GM23338 (cell line): ENCODE results near the gene PKD2. TPM values are rescaled to one million over a fixed set of nuclear protein-coding genes. Genes with fewer than 3 reads are reported as not detected.

ENCODE experiments used
- ATAC-seq: fragments of 200-7000 bp; cut with Tn5 transposase; 3 replicates; pipeline ENCODE4 v1.9.1; 2020
- DNase-seq: peaks from one replicate; pipeline ENCODE4 v3.0.0-alpha.2; 2015; ENCODE audit warnings: low spot score
- H2AFZ ChIP-seq: fragments of 200-600 bp; sonication (generic); 2 replicates; pipeline ENCODE4 v1.8.0; 2016; ENCODE audit warnings: antibody characterized with exemption, mild to moderate bottlenecking, moderate library complexity
- H3F3A ChIP-seq: fragments of 200-600 bp; sonication (generic); replicated peaks from 2 replicates; pipeline ENCODE4 v1.8.0; 2017; ENCODE audit warnings: antibody characterized with exemption, mixed run types, low read depth
- H3K27ac ChIP-seq: fragments of 200-600 bp; sonication (generic); 2 replicates; pipeline ENCODE4 v1.6.1; 2016; ENCODE audit warnings: low read depth
- H3K27me3 ChIP-seq: fragments of 200-600 bp; sonication (generic); 2 replicates; pipeline ENCODE4 v1.8.0; 2016; ENCODE audit warnings: mild to moderate bottlenecking, mixed run types, moderate library complexity; ENCODE audit not compliant: insufficient read depth
- H3K36me3 ChIP-seq: fragments of 200-600 bp; sonication (generic); 2 replicates; pipeline ENCODE4 v1.8.0; 2016; ENCODE audit warnings: mild to moderate bottlenecking; ENCODE audit not compliant: insufficient read depth
- H3K4me1 ChIP-seq: fragments of 200-600 bp; sonication (generic); 2 replicates; pipeline ENCODE4 v1.8.0; 2016; ENCODE audit warnings: mild to moderate bottlenecking, moderate library complexity; ENCODE audit not compliant: insufficient read depth
- H3K4me2 ChIP-seq: fragments of 200-600 bp; sonication (generic); 2 replicates; pipeline ENCODE4 v1.7.1; 2017; ENCODE audit warnings: mixed run types
- H3K4me3 ChIP-seq: fragments of 200-600 bp; sonication (generic); 2 replicates; pipeline ENCODE4 v1.6.1; 2016; ENCODE audit warnings: mixed run types
- H3K79me2 ChIP-seq: fragments of 200-600 bp; sonication (generic); replicated peaks from 2 replicates; pipeline ENCODE4 v1.8.0; 2017; ENCODE audit warnings: mild to moderate bottlenecking; ENCODE audit not compliant: insufficient read depth
- H3K9me2 ChIP-seq: fragments of 200-600 bp; sonication (generic); 2 replicates; pipeline ENCODE4 v1.8.0; 2017; ENCODE audit not compliant: insufficient read depth
- H4K20me1 ChIP-seq: fragments of 200-600 bp; sonication (generic); replicated peaks from 2 replicates; pipeline ENCODE4 v1.8.0; 2017; ENCODE audit warnings: mild to moderate bottlenecking; ENCODE audit not compliant: insufficient read depth
- H3K27ac Mint-ChIP-seq: 2 replicates; pipeline ENCODE4 v1.8.0; 2020; ENCODE audit warnings: inconsistent platforms, mild to moderate bottlenecking, moderate library complexity, mixed read lengths
- H3K27me3 Mint-ChIP-seq: 3 replicates; pipeline ENCODE4 v1.8.0; 2022; ENCODE audit warnings: low read depth, mild to moderate bottlenecking, moderate library complexity, mixed read lengths, inconsistent platforms; ENCODE audit not compliant: insufficient read depth, poor library complexity
- H3K36me3 Mint-ChIP-seq: 3 replicates; pipeline ENCODE4 v1.8.0; 2021; ENCODE audit warnings: low read depth, mild to moderate bottlenecking, inconsistent platforms, moderate library complexity, mixed read lengths
- H3K4me1 Mint-ChIP-seq: 3 replicates; pipeline ENCODE4 v1.8.0; 2020; ENCODE audit warnings: mild to moderate bottlenecking, inconsistent platforms, mixed read lengths
- H3K4me3 Mint-ChIP-seq: 3 replicates; pipeline ENCODE4 v1.8.0; 2021; ENCODE audit warnings: moderate library complexity, mild to moderate bottlenecking, inconsistent platforms, mixed read lengths
- H3K9me3 Mint-ChIP-seq: 3 replicates; pipeline ENCODE4 v1.8.0; 2020; ENCODE audit warnings: moderate library complexity, mild to moderate bottlenecking, inconsistent platforms, mixed read lengths
- CREB1 ChIP-seq: fragments of 250-450 bp; sonication (Bioruptor Pico); IDR thresholded peaks from 2 replicates; pipeline ENCODE4 v1.5.0; 2020; ENCODE audit warnings: low read depth, mild to moderate bottlenecking, moderate library complexity
- CTCF ChIP-seq, 2 experiments: fragments of 200-600 bp in 1 of 2; sonication (generic) in 1 of 2; conservative IDR thresholded peaks; 2 replicates each; pipeline versions ENCODE4 v1.5.1 to v1.6.1; 2016 to 2017; ENCODE audit warnings: antibody characterized with exemption in 2 of 2, low read depth in 2 of 2, mild to moderate bottlenecking in 2 of 2, moderate library complexity in 1 of 2
- ETS1 ChIP-seq: IDR thresholded peaks from 2 replicates; pipeline ENCODE4 v1.6.1; 2016; ENCODE audit warnings: antibody characterized with exemption
- EZH2 ChIP-seq: fragments of 200-600 bp; sonication (generic); IDR thresholded peaks from one replicate; pipeline ENCODE4 v1.8.0; 2017; ENCODE audit warnings: antibody characterized with exemption, mild to moderate bottlenecking, low read depth; ENCODE audit not compliant: unreplicated experiment
- JUNB ChIP-seq: IDR thresholded peaks from one replicate; pipeline ENCODE4 v1.6.1; 2016; ENCODE audit warnings: antibody characterized with exemption; ENCODE audit not compliant: unreplicated experiment
- NANOG ChIP-seq: IDR thresholded peaks from 2 replicates; pipeline ENCODE4 v1.6.1; 2016; ENCODE audit warnings: antibody characterized with exemption, borderline replicate concordance
- POLR2AphosphoS5 ChIP-seq: IDR thresholded peaks from 2 replicates; pipeline ENCODE4 v1.6.1; 2016; ENCODE audit warnings: antibody characterized with exemption, low read depth
- STAT1 ChIP-seq: IDR thresholded peaks from one replicate; pipeline ENCODE4 v1.6.1; 2016; ENCODE audit warnings: antibody characterized with exemption; ENCODE audit not compliant: unreplicated experiment
- ZNF331 ChIP-seq: fragments of 250-450 bp; sonication (Bioruptor Pico); IDR thresholded peaks from 2 replicates; pipeline ENCODE4 v1.5.0; 2020; ENCODE audit warnings: low read depth, mild to moderate bottlenecking, moderate library complexity
- polyA plus RNA-seq: library from polyadenylated mRNA; unstranded; fragments of >200 nt; fragmentation: Nextera tagmentation; extraction: Ambion mirVana; gene quantifications from 2 replicates; pipeline ENCODE4 v1.2.1, GENCODE V29; 2016
- total RNA-seq: library from RNA; depleted of rRNA; stranded (reverse); fragments of >200 nt; shearing (Covaris generic); gene quantifications from 2 replicates; pipeline ENCODE4 v1.2.3, GENCODE V29; 2014
- TF ChIP-seq, protein P1 (sequence below): IDR thresholded peaks from one replicate; pipeline ENCODE4 v1.6.1; 2018; ENCODE audit warnings: antibody characterized with exemption; ENCODE audit not compliant: unreplicated experiment

PKD2 gene
- total and polyA plus RNA-seq, 2 experiments from 2014 or later: 17.9 to 45.3 TPM

DNA sequence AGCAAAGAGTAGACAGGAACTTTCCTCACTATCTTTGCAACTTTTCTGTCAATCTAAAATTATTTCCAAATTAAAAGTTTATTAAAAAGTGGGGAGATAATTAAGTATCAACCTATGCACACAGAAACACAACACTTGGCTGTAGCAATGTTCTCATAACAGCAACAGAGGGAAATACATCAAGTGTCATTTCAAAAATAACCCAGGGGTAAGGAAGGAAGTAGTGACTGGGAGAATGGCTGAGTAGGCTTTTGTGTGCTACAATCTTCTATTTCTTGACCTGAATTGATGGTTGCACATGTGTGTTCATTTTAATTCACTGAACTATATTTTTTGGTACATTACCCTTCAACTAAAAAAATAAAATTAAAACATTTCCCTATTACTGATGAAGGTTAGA lies 83.5 kb downstream of the PKD2 start (continued):
- TF ChIP-seq CREB1 (CRISPR knock-in tag) (no peak), ETS1 (no peak), POLR2AphosphoS5 (no peak)
- TF ChIP-seq, protein P1, sequence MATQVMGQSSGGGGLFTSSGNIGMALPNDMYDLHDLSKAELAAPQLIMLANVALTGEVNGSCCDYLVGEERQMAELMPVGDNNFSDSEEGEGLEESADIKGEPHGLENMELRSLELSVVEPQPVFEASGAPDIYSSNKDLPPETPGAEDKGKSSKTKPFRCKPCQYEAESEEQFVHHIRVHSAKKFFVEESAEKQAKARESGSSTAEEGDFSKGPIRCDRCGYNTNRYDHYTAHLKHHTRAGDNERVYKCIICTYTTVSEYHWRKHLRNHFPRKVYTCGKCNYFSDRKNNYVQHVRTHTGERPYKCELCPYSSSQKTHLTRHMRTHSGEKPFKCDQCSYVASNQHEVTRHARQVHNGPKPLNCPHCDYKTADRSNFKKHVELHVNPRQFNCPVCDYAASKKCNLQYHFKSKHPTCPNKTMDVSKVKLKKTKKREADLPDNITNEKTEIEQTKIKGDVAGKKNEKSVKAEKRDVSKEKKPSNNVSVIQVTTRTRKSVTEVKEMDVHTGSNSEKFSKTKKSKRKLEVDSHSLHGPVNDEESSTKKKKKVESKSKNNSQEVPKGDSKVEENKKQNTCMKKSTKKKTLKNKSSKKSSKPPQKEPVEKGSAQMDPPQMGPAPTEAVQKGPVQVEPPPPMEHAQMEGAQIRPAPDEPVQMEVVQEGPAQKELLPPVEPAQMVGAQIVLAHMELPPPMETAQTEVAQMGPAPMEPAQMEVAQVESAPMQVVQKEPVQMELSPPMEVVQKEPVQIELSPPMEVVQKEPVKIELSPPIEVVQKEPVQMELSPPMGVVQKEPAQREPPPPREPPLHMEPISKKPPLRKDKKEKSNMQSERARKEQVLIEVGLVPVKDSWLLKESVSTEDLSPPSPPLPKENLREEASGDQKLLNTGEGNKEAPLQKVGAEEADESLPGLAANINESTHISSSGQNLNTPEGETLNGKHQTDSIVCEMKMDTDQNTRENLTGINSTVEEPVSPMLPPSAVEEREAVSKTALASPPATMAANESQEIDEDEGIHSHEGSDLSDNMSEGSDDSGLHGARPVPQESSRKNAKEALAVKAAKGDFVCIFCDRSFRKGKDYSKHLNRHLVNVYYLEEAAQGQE: no peak

- Histone ChIP-seq H4K20me1 (no peaks in the 10 kb centered on the region), H2AFZ (no peak overlapping the region), H3K27me3 (no peaks in the 10 kb centered on the region), H3K4me1 (0 out of 2 replicates have a peak, but pooled peaks cover 6% of the 10 kb centered on the region), H3K36me3 (no peaks in the 10 kb centered on the region), H3F3A (no peaks in the 10 kb centered on the region), H3K79me2 (no peaks in the 10 kb centered on the region), H3K9me2 (no peaks in the 10 kb centered on the region), H3K4me3 (no peak overlapping the region), H3K27ac (no peak overlapping the region), H3K4me2 (no peak overlapping the region)
- Mint-ChIP-seq H3K36me3 (no peaks in the 10 kb centered on the region; the same call in 2 of the 3 replicates), H3K27me3 (peaks cover 2% of the 10 kb centered on the region), H3K27ac (no peak overlapping the region), H3K4me3 (no peak overlapping the region), H3K4me1 (peaks cover 7% of the 10 kb centered on the region; the same call in 1 of the 3 replicates), H3K9me3 (no peaks in the 10 kb centered on the region)
- no peak for DNase-seq
- no peak for ATAC-seq
- no peak for TF ChIP-seq ZNF331 (CRISPR knock-in tag)
- TF ChIP-seq, protein P1: no peak
- no peak for TF ChIP-seq STAT1
- no peak for TF ChIP-seq JUNB
- no peak for TF ChIP-seq NANOG
- no peak for TF ChIP-seq CTCF (conservative IDR thresholded peaks at IDR 0.05; ENCODE audit: low read depth in 2 of 2)
- TF ChIP-seq EZH2: no peak
- TF ChIP-seq ETS1: no peak
These were observed 83.9 kb downstream of the PKD2 start for GRCh38 chr4:88091378-88091777.
